ENCODE results near the gene PDE8B.

PDE8B gene

GRCh38 chr5:77398458-77398857, 188.0 kb downstream of the PDE8B start:
- DNase-seq (ENCODE audit: low read depth), result no peak

- DNase-seq (ENCODE audit: low read depth), result no peak
Observed at GRCh38 chr5:77398896-77399295, 188.4 kb downstream of the PDE8B start.

- DNase-seq (ENCODE audit: low read depth), result no peak
Observed at GRCh38 chr5:77400645-77401044, 190.2 kb downstream of the PDE8B start.

GRCh38 chr5:77402796-77403195, 192.3 kb downstream of the PDE8B start:
- DNase-seq (ENCODE audit: low read depth), result no peak

- DNase-seq (ENCODE audit: low read depth), result no peak
Observed at GRCh38 chr5:77407152-77407551, 196.7 kb downstream of the PDE8B start.

GRCh38 chr5:77409870-77410621, 199.6 kb downstream of the PDE8B start:
- no peak for DNase-seq (ENCODE audit: low read depth)

- no peak for DNase-seq (ENCODE audit: low read depth)
Observed at GRCh38 chr5:77413049-77413448, 202.6 kb downstream of the PDE8B start.

GRCh38 chr5:77418162-77418561, 207.7 kb downstream of the PDE8B start:
- no peak for DNase-seq (ENCODE audit: low read depth)

- DNase-seq (ENCODE audit: low read depth), result no peak
Observed at GRCh38 chr5:77418601-77419581, 208.4 kb downstream of the PDE8B start.

- DNase-seq (ENCODE audit: low read depth), result no peak
Observed at GRCh38 chr5:77419644-77420582, 209.4 kb downstream of the PDE8B start.

- DNase-seq (ENCODE audit: low read depth), result no peak
Observed at GRCh38 chr5:77420940-77421339, 210.5 kb downstream of the PDE8B start.

GRCh38 chr5:77423022-77423750, 212.7 kb downstream of the PDE8B start:
- DNase-seq (ENCODE audit: low read depth), result no peak

- DNase-seq (ENCODE audit: low read depth), result no peak
Observed at GRCh38 chr5:77424921-77425320, 214.4 kb downstream of the PDE8B start.

GRCh38 chr5:77425420-77425819, 214.9 kb downstream of the PDE8B start:
- no peak for DNase-seq (ENCODE audit: low read depth)

GRCh38 chr5:77425998-77426659, 215.6 kb downstream of the PDE8B start:
- DNase-seq (ENCODE audit: low read depth), result no peak

- DNase-seq (ENCODE audit: low read depth), result no peak
Observed at GRCh38 chr5:77426670-77427069, 216.2 kb downstream of the PDE8B start.

GRCh38 chr5:77427998-77428397, 217.5 kb downstream of the PDE8B start:
- DNase-seq (ENCODE audit: low read depth), result no peak

- DNase-seq (ENCODE audit: low read depth), result no peak
Observed at GRCh38 chr5:77428526-77428925, 218.0 kb downstream of the PDE8B start.

GRCh38 chr5:77430726-77431125, 220.2 kb downstream of the PDE8B start:
- no peak for DNase-seq (ENCODE audit: low read depth)

- no peak for DNase-seq (ENCODE audit: low read depth)
Observed at GRCh38 chr5:77431286-77431685, 220.8 kb downstream of the PDE8B start.

GRCh38 chr5:77431719-77432118, 221.2 kb downstream of the PDE8B start:
- DNase-seq (ENCODE audit: low read depth), result no peak

All from activated gamma-delta T cell treated with anti-CD3 and anti-CD28 coated beads, Interleukin-2, amount 50 U/mL, for 16 hours (primary cell).